Measurements from ENCODE around the gene LGALS12. TPM values are rescaled to one million over a fixed set of nuclear protein-coding genes. Genes with fewer than 3 reads are reported as not detected.

Gene LGALS12, protein sequence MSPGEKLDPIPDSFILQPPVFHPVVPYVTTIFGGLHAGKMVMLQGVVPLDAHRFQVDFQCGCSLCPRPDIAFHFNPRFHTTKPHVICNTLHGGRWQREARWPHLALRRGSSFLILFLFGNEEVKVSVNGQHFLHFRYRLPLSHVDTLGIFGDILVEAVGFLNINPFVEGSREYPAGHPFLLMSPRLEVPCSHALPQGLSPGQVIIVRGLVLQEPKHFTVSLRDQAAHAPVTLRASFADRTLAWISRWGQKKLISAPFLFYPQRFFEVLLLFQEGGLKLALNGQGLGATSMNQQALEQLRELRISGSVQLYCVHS
- total RNA-seq = 1 to 10 TPM in 1 of 4 donors, not detected in 3; 5.4 TPM
- polyA plus RNA-seq = 1 to 10 TPM in 1 of 3 donors, not detected in 2; 3.9 TPM

GRCh38 chr11:63505857-63506528, at the start of gene LGALS12:
Gene LGALS12, plus strand, starts transcription at chr11:63506084. Its CDS starts 375 bp downstream, at chr11:63506459.
- H3K36me3 ChIP-seq = no peaks in the 10 kb centered on the region
- no peaks in the 10 kb centered on the region for H3K27me3 ChIP-seq
- H3K4me3 ChIP-seq = no peak within 1 kb of the TSS
- H3K9me3 ChIP-seq = no peaks in the 10 kb centered on the region
- DNase-seq = no peak
- intact Hi-C loops (cut with DNase I) = no loop called here
- no peak within 1 kb of the TSS for H3K27ac ChIP-seq
- H3K4me1 ChIP-seq = peaks cover 0 to 9% (median 7%) of the 10 kb centered on the region in 4 donors
- WGBS, 2 donors = 53 to 81% methylated on average over 15 of the region's 15 CpGs
- TF ChIP-seq CTCF (IDR thresholded peaks at IDR 0.05) = no peak
- TF ChIP-seq POLR2AphosphoS5 (IDR thresholded peaks at IDR 0.05) = no peak
- TF ChIP-seq POLR2A (IDR thresholded peaks at IDR 0.05) = no peak
- TF ChIP-seq EP300 (IDR thresholded peaks at IDR 0.05) = no peak

DNA sequence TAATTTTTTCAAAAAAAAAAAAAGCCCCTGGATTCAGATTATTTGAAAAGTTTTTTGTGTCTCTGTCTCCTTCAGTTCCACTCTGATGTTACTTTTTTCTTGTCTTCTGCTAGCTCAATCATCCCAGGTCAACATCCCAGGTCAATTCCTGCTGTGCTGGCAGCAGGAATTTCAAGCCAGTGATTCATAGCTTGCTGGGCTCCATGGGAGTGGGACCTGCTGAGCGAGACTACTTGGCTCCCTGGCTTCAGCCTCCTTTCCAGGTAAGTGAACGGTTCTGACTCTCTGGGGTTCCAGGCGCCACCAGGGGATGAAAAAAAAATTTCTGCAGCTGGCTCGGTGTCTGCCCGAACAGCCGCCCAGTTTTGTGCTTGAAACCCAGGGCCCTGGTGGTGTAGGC, 46.3 kb upstream of the LGALS12 start:
- no peak for DNase-seq
- 71 to 85% methylated on average over 6 of the region's 6 CpGs for WGBS, 2 donors
- no peak for TF ChIP-seq POLR2AphosphoS5 (IDR thresholded peaks at IDR 0.05)
- no peak for TF ChIP-seq POLR2A (IDR thresholded peaks at IDR 0.05)
- TF ChIP-seq EP300 (IDR thresholded peaks at IDR 0.05) = no peak
- no peak for TF ChIP-seq CTCF (IDR thresholded peaks at IDR 0.05)
- Histone ChIP-seq H3K36me3 (peaks cover 0 to 11% (median 4%) of the 10 kb centered on the region in 4 donors), H3K27me3 (peaks cover 0 to 8% (median 0%) of the 10 kb centered on the region in 3 donors), H3K9me3 (no peaks in the 10 kb centered on the region), H3K4me1 (no peaks in the 10 kb centered on the region), H3K27ac (no peak overlapping the region), H3K4me3 (no peak overlapping the region)
- intact Hi-C loops (cut with DNase I) = no loop called here

DNA sequence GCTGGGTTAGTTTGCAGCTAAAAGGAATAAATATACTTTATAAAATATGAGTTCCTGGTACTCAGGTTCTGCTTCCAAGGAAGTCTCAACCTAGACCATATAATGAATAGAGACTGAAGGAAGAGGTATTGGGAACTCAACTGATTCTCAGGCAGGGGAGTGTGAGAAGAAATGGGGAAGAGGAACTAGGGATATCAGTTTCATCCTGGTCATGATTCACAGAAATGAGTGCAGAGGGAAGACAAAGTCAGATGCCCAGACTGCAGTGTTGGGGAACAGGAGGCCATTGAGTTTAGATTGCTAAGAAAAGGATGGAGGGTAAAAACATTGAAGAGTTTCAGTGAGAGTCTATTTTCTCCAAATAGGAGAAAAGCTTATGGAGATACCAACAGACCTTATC, 43.7 kb upstream of the LGALS12 start:
- TF ChIP-seq POLR2AphosphoS5 (IDR thresholded peaks at IDR 0.05) = no peak
- no peak for TF ChIP-seq CTCF (IDR thresholded peaks at IDR 0.05)
- no peak for TF ChIP-seq EP300 (IDR thresholded peaks at IDR 0.05)
- no peak for TF ChIP-seq POLR2A (IDR thresholded peaks at IDR 0.05)
- Histone ChIP-seq H3K27ac (no peak overlapping the region), H3K36me3 (peaks cover 0 to 16% (median 4%) of the 10 kb centered on the region in 4 donors), H3K4me3 (no peak overlapping the region), H3K9me3 (no peaks in the 10 kb centered on the region), H3K27me3 (peaks cover 0 to 8% (median 0%) of the 10 kb centered on the region in 3 donors), H3K4me1 (no peaks in the 10 kb centered on the region)
- intact Hi-C loops (cut with DNase I) = no loop called here
- no peak for DNase-seq

DNA sequence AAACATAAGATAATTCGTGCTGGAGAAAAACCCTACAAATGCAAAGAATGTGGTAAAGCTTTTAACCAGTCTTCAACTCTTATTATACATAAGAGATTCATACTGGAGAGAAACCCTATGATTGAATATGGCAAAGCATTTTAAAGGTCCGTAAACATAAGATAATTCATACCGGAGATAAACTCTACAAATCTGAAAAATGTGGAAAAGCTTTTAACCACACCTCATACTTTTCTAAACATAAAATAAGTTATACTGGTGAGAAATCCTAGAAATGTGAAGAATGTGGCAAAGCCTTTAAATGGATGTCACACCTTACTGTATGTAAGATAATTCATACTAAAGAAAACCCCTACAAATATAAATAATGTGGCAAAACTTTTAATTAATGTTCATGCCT, 35.6 kb upstream of the LGALS12 start:
- Histone ChIP-seq H3K4me1 (no peaks in the 10 kb centered on the region), H3K27me3 (no peaks in the 10 kb centered on the region), H3K36me3 (no peaks in the 10 kb centered on the region), H3K9me3 (no peaks in the 10 kb centered on the region), H3K27ac (no peak overlapping the region), H3K4me3 (no peak overlapping the region)
- WGBS, 2 donors = 71 to 75% methylated on average over 3 of the region's 3 CpGs
- no peak for TF ChIP-seq CTCF (IDR thresholded peaks at IDR 0.05)
- TF ChIP-seq POLR2A (IDR thresholded peaks at IDR 0.05) = no peak
- TF ChIP-seq POLR2AphosphoS5 (IDR thresholded peaks at IDR 0.05) = no peak
- no peak for TF ChIP-seq EP300 (IDR thresholded peaks at IDR 0.05)
- DNase-seq = no peak
- intact Hi-C loops (cut with DNase I) = no loop called here
